HT-29 (cell line): ENCODE measurements around the gene TP53I3. TPM values are rescaled to one million over a fixed set of nuclear protein-coding genes. Genes with fewer than 3 reads are reported as not detected.
"Not testable (repeated sequence)": the region's sequence is repeated elsewhere in the genome, so short reads cannot be mapped to it uniquely, and the experiment has no call there.

ENCODE experiments used
- DNase-seq: peaks from one replicate; pipeline ENCODE4 v3.0.0-alpha.2; 2015; ENCODE audit warnings: low spot score
- small RNA-seq: library from RNA; depleted of rRNA; stranded (forward); fragments of <200 nt; gene quantifications from one replicate; pipeline ENCODE3, GENCODE V24; 2014
- total RNA-seq: library from RNA; depleted of rRNA; stranded (reverse); fragments of >200 nt; shearing (Covaris generic); gene quantifications from 2 replicates; pipeline ENCODE4 v1.2.3, GENCODE V29; 2014; rRNA removed

TP53I3 gene
- total RNA-seq, 1 experiment from 2014 or later: 28.9 TPM

GRCh38 chr2:24054366-24055010, 30.1 kb downstream of the TP53I3 start:
- DNase-seq: no peak

- no peak for DNase-seq
Observed at GRCh38 chr2:24052951-24053350, 31.7 kb downstream of the TP53I3 start.

- DNase-seq: no peak
Observed at GRCh38 chr2:24051833-24052232, 32.8 kb downstream of the TP53I3 start.

GRCh38 chr2:24050041-24050979, 34.3 kb downstream of the TP53I3 start:
- DNase-seq: no peak

- DNase-seq: no peak
Observed at GRCh38 chr2:24049485-24050021, 35.1 kb downstream of the TP53I3 start, which contains the start of gene FKBP1B. TSS of gene FKBP1B (plus strand) at chr2:24049741. CDS start at chr2:24049850, 109 bp downstream.

- DNase-seq: no peak
Observed at GRCh38 chr2:24048769-24049484, 35.7 kb downstream of the TP53I3 start.

GRCh38 chr2:24047703-24048033, 37.0 kb downstream of the TP53I3 start:
- no peak for DNase-seq

GRCh38 chr2:24046930-24047702, 37.5 kb downstream of the TP53I3 start, which contains the start of gene WDCP:
TSS of gene WDCP (minus strand) at chr2:24047391. CDS start at chr2:24039494, 7,897 bp downstream.
- DNase-seq: peak; percentile 97

- no peak for DNase-seq
Observed at GRCh38 chr2:24046599-24046929, 38.1 kb downstream of the TP53I3 start.

- DNase-seq: no peak
Observed at GRCh38 chr2:24045511-24046508, 38.8 kb downstream of the TP53I3 start.

- not testable (repeated sequence) for DNase-seq
Observed at GRCh38 chr2:24043133-24043532, 41.5 kb downstream of the TP53I3 start.

GRCh38 chr2:24040511-24040910, 44.1 kb downstream of the TP53I3 start:
- no peak for DNase-seq

- no peak for DNase-seq
Observed at GRCh38 chr2:24038786-24039499, 45.7 kb downstream of the TP53I3 start.

Small RNA genes lying within 50 kb of the gene (small RNA-seq; reads per million reads assigned to genes)
- gene RNU6-370P: not detected

Other genes starting within 250 kb of the TP53I3 start
- gene ATAD2B, start 157.7 kb downstream of the TP53I3 start, total RNA-seq: 6.6 and 10.2 TPM in 2 replicates
- gene UBXN2A, start 144.4 kb downstream of the TP53I3 start, total RNA-seq: 2.8 and 4.7 TPM in 2 replicates
- not detected in 2 replicates for gene MFSD2B, start 74.7 kb downstream of the TP53I3 start, total RNA-seq
- 2.7 and 6.4 TPM in 2 replicates for gene WDCP, start 37.4 kb downstream of the TP53I3 start, total RNA-seq
- gene FKBP1B, start 35.1 kb downstream of the TP53I3 start, total RNA-seq: not detected in 2 replicates
- 112 and 128 TPM in 2 replicates for gene SF3B6, start 8.5 kb downstream of the TP53I3 start, total RNA-seq
- not detected in 2 replicates for gene PFN4, start 38.5 kb upstream of the TP53I3 start, total RNA-seq
- gene FAM228B, start 38.6 kb upstream of the TP53I3 start, total RNA-seq: 0.76 and 4.5 TPM in 2 replicates
- not detected in 2 replicates for gene FAM228A, start 90.2 kb upstream of the TP53I3 start, total RNA-seq